Measurements from ENCODE around the gene SPO11.

Gene SPO11

GRCh38 chr20:57374931-57375651 lies 45.5 kb downstream of the SPO11 start:
- no peak for DNase-seq (ENCODE audit: low read depth in 2 of 3, low spot score in 1 of 3)

GRCh38 chr20:57375652-57376230 lies 46.1 kb downstream of the SPO11 start:
- DNase-seq (ENCODE audit: low read depth in 2 of 3, low spot score in 1 of 3), result no peak

GRCh38 chr20:57377350-57377749 lies 47.7 kb downstream of the SPO11 start:
- no peak for DNase-seq (ENCODE audit: low read depth in 2 of 3, low spot score in 1 of 3)

DNA sequence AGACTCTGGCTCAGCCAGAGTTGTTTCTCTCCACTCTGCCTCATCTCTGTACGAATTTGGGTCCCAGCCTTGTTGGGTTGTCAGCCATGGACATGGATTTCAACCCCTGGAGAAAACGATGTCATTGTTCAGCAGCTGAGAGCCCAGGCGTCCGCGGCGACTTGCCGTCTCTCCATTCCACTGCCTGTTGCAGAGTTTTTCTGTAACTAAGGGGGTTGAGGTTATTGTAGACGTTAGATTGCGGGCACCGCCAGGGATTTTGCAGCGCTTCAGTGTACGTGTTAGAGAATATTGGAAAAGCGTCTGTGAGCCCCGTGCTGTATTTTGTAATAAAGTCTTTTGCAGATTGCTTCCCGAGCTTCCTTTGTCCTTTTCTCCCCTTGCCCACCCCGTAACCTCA lies 48.5 kb downstream of the SPO11 start:
- DNase-seq (ENCODE audit: low read depth in 2 of 3, low spot score in 1 of 3), result no peak

DNA sequence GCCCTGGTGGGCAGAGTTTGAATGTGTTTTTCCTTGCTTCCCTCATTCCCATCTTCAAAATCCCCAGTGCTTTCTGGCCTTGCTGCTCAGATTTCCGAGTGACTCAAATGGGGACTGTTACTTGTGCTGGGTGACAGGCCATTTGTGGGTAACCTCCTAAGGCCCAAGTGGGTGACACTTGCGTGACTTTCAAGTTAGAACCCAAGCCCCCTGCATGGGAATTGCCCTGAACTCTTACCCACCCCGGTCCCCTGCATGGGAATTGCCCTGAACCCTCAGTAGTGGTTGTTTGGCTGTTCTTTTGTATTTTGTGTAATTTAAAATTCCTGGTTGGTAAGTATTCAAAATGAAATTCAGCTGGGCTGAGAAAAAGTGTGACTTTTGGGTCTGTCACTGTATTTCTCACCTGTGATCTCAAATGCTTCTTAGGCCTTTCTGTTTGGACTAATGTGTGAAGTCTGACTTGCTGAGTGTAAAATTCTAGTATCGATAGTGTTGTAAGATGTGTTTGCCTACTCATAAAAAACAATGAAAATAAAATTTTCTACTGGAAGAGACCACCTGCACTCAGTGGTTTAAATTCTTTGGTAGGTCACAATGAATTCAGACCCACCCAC lies 49.2 kb downstream of the SPO11 start:
- no peak for DNase-seq (ENCODE audit: low read depth in 2 of 3, low spot score in 1 of 3)

DNA sequence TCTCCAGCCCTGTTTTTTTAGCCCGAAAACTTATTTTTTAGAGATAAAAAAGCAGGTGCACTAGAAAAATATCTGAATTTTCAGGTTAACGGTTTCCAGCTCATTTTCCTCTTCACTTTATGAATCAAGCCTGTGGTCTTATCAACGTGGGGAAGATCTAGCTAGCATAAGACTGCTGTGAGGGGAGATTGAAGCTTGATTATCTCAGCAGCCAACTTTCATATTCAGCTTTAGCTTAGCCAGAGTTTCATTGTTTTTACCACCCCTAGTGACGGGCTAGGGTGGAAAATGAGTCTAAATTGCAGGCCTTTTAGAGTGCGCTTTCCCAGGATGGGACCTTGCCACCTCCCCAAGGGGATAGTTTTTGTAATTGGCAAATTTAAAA lies 49.7 kb downstream of the SPO11 start:
- no peak for DNase-seq (ENCODE audit: low read depth in 2 of 3, low spot score in 1 of 3)

- DNase-seq (ENCODE audit: low read depth in 2 of 3, low spot score in 1 of 3), result no peak
Observed at GRCh38 chr20:57380081-57380750, 50.6 kb downstream of the SPO11 start.

- DNase-seq (ENCODE audit: low read depth in 2 of 3, low spot score in 1 of 3), result peak; percentile 72 to 87 (median 75)
Observed at GRCh38 chr20:57381596-57382503, 52.2 kb downstream of the SPO11 start.

DNA sequence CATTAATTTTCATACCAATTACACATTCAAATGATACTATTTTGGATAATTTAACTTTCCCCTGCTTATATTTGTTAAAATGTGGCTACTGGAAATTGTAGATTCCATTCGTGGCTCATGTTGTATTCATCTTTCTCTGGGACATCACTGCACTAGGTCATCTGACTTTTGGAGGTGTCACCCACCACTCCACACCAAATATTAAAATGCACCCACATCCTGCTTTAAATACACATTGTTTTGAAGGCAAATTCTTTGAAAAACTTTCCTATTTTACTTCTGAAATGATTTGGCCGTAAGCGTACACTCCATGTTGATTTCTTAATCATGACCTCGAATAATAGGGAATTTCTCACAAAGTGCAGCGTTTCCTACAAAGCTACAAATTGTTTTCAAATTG lies 52.9 kb downstream of the SPO11 start:
- DNase-seq (ENCODE audit: low read depth in 2 of 3, low spot score in 1 of 3), result no peak

DNA sequence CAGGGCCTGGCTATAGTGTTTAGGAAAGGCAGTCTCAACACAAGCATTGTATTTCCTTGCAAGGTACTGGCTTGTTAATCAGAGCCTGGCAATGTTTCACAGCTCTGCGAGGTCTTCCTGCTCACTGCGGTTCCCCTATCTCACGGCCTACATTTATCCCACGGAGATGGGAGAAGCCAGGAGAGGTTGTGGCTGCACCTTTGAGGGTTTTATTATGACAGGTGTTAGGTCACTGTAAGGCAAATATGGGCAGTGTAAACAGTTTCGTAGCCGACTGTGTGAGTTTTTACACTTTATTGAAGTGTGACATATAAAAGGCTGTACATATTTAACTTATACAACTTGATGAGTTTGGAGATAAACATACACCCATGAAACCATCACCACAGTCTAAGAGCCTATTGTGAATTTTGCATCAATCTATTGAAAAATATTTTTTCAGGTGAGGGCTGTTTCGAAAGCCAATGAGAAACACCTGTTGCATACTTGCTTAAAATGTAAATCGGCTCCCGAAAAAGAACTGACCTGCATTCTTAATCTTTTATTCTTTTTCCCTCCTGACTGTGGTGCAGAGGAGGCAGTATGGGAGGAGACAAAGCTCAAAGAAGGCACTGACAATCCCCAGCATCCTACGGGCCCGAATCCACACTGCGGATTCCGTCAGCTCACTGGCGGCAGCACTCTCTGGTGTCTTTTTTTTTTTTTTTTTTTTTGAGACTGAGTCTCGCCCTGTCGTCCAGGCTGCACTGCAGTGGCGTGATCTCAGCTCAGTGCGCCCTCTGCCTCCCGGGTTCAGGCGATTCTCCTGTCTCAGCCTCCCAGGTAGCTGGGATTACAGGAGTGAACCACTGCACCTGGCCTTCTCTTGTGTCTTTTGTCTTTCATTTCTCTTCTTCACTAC lies 54.1 kb downstream of the SPO11 start:
- no peak for DNase-seq (ENCODE audit: low read depth in 2 of 3, low spot score in 1 of 3)

GRCh38 chr20:57384486-57384885 lies 54.9 kb downstream of the SPO11 start:
- DNase-seq (ENCODE audit: low read depth in 2 of 3, low spot score in 1 of 3), result no peak

DNA sequence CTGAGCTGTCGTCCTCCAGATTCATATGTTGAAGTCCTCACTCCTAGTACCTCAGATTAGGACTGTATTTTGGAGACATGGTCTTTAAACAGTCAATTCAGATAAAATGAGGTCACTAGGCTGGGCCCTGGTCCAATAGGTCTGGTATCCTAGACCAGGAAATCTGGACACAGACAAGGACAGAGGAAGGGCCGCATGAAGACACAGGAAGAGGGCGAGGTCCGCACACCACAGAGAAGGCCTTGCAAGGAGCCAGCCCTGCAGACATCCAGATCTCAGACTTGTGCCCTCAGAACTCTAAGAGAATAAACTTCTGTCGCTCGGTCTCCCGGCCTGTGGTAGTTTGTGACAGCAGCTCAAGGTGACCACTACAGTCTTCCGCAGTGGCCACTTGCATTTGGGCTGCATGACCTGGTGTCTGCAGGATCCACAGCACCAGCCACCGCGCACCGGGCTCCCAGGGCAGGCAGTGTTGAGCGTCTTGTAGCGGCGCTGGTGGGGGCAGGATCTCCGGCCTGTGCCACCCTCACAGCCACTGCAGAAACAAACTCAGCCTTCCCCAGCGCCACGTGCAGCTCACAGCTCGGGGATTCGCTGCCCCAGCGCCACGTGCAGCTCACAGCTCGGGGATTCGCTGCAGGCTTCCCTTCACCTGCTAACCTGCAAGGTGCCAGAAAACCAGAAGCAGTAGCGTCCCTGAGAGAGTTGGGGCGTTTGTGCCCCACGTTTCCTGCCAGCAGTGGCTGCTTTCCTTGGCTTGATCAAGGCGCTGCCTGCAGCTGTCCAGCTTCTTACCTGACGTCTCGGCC lies 55.6 kb downstream of the SPO11 start:
- DNase-seq (ENCODE audit: low read depth in 2 of 3, low spot score in 1 of 3), result no peak

DNA sequence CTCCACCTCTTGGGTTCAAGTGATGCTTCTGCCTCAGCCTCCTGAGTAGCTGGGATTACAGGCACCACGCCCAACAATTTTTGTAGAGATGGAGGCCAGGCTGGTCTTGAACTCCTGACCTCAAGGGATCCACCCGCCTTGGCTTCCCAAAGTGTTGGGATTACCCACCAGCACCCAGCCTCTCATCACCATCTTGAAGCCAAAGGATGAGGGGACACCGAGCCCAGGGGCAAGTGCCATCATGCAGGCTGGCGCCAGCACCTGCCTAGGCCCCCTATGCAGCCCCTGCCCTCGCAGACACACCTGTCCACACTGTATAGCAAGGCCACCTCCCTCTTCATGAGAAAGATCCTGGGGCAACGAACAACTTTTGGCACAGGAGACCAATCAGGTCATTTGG lies 56.3 kb downstream of the SPO11 start:
- DNase-seq (ENCODE audit: low read depth in 2 of 3, low spot score in 1 of 3), result no peak

GRCh38 chr20:57386762-57387161 lies 57.2 kb downstream of the SPO11 start:
- no peak for DNase-seq (ENCODE audit: low read depth in 2 of 3, low spot score in 1 of 3)

DNA sequence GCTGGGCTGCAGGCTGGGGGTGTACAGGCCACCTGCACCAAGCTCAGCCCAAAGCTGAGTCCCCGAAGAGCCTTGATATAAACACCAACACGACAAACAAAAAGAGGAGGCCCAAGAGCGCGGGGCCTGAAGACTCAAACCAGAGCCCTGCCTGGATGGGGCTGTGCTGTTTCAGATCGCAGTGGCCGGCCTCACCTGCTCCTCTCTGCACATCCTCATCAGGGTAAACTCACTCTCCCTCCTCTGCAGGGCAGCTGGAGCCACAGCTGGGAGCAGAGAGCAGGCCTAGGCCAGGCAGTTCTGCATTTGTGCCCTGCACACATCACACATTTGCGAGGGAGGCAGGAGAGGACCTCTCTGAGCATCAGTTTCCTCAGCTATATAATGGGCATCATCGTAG lies 57.9 kb downstream of the SPO11 start:
- DNase-seq (ENCODE audit: low read depth in 2 of 3, low spot score in 1 of 3), result no peak

- no peak for DNase-seq (ENCODE audit: low read depth in 2 of 3, low spot score in 1 of 3)
Observed at GRCh38 chr20:57387945-57388371, 58.4 kb downstream of the SPO11 start.

DNA sequence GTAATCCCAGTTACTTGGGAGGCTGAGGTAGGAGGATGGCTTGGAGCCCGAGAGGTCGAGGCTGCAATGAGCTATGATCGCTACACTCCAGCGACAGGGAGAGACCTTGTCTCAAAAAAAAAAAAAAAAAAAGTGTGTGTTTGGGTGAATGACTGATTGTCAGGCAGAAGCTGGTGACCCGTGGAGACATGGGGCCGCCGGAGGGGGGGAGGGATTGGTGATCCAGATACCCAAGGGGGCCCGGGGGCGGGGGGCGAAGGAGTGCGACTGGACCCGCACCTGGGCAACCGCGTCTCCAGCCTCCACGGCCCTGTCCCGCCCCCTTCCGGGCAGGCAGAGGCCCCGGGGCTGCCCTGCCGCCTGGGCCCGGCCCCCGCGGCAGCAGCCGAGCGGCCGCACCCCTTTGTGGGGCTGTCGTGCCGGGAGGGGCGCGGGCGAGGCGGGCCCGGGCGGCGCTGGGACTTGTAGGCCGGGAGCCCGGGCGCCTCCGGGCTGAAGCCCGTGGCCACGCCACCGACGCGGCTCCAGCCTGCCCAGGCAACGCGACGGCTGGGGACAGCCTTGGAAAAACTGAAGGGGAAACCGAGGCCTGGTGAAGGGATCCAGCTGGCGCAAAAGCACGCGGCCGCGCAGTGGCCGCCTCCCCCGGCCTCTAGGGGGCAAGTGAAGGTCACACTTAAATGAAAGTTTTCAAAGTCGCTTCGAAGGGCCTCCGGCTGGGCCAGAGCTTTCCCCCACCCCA lies 59.5 kb downstream of the SPO11 start:
- DNase-seq (ENCODE audit: low read depth in 2 of 3, low spot score in 1 of 3), result peak; percentile 44 to 57 (median 51)

All from stimulated activated CD4-positive, alpha-beta T cell treated with anti-CD3 and anti-CD28 coated beads, Interleukin-12 subunit alpha, Interleukin-12 subunit beta, amount 100 ng/mL, for 48 hours (primary cell).